Nephron (organoid): ENCODE measurements around the gene NPR3.
A peak's percentile ranks its signal among the peaks of the same experiment; 100 is the strongest.

Experiments used
- H3K27ac Mint-ChIP-seq, 3 experiments: 2 replicates each; pipeline ENCODE4 v1.8.0; 2020; ENCODE audit warnings: mixed read lengths in 3 of 3, mild to moderate bottlenecking in 2 of 3, moderate library complexity in 1 of 3
- H3K27me3 Mint-ChIP-seq: 2 replicates; pipeline ENCODE4 v1.8.0; 2021; ENCODE audit warnings: low read depth, mild to moderate bottlenecking, moderate library complexity, mixed read lengths
- H3K36me3 Mint-ChIP-seq: 2 replicates; pipeline ENCODE4 v1.8.0; 2020; ENCODE audit warnings: low read depth, mixed read lengths
- H3K4me1 Mint-ChIP-seq: 2 replicates; pipeline ENCODE4 v1.8.0; 2020; ENCODE audit warnings: mixed read lengths
- H3K4me3 Mint-ChIP-seq, 3 experiments: 2 replicates each; pipeline ENCODE4 v1.8.0; 2020; ENCODE audit warnings: mild to moderate bottlenecking in 3 of 3, mixed read lengths in 3 of 3, moderate library complexity in 2 of 3
- H3K9me3 Mint-ChIP-seq: 2 replicates; pipeline ENCODE4 v1.8.0; 2020; ENCODE audit warnings: mixed read lengths
- CTCF ChIP-seq, 3 experiments: fragments of 200-600 bp; sonication (generic); IDR thresholded peaks; one replicate each; pipeline ENCODE4 v1.5.0; 2021; ENCODE audit warnings: antibody characterized with exemption in 3 of 3; ENCODE audit not compliant: unreplicated experiment in 3 of 3

The NPR3 gene

GRCh38 chr5:32690153-32690552 lies 21.0 kb upstream of the NPR3 start:
- no peak overlapping the region for H3K27ac Mint-ChIP-seq
- H3K36me3 Mint-ChIP-seq: no peaks in the 10 kb centered on the region
- H3K9me3 Mint-ChIP-seq: peaks cover 6% of the 10 kb centered on the region
- no peak overlapping the region for H3K4me3 Mint-ChIP-seq
- peaks cover 28% of the 10 kb centered on the region for H3K4me1 Mint-ChIP-seq
- peaks cover 7% of the 10 kb centered on the region for H3K27me3 Mint-ChIP-seq
- TF ChIP-seq CTCF (IDR thresholded peaks at IDR 0.05; ENCODE audit: unreplicated experiment in 3 of 3): no peak

- Mint-ChIP-seq H3K4me3 (no peak overlapping the region), H3K27ac (no peak overlapping the region), H3K9me3 (peaks cover 6% of the 10 kb centered on the region), H3K4me1 (peaks cover 28% of the 10 kb centered on the region), H3K36me3 (no peaks in the 10 kb centered on the region), H3K27me3 (peaks cover 7% of the 10 kb centered on the region)
- TF ChIP-seq CTCF (IDR thresholded peaks at IDR 0.05; ENCODE audit: unreplicated experiment in 3 of 3): no peak
These were observed 20.5 kb upstream of the NPR3 start for GRCh38 chr5:32690666-32691065.

GRCh38 chr5:32692036-32692746 lies 18.9 kb upstream of the NPR3 start:
- H3K36me3 Mint-ChIP-seq: no peaks in the 10 kb centered on the region

GRCh38 chr5:32703957-32704356 lies 7.2 kb upstream of the NPR3 start:
- TF ChIP-seq CTCF (IDR thresholded peaks at IDR 0.05; ENCODE audit: unreplicated experiment in 3 of 3): no peak
- H3K27me3 Mint-ChIP-seq: peaks cover 36% of the 10 kb centered on the region
- peaks cover 5% of the 10 kb centered on the region for H3K4me1 Mint-ChIP-seq
- H3K4me3 Mint-ChIP-seq: no peak overlapping the region
- H3K36me3 Mint-ChIP-seq: no peaks in the 10 kb centered on the region
- peaks cover 9% of the 10 kb centered on the region for H3K9me3 Mint-ChIP-seq
- H3K27ac Mint-ChIP-seq: no peak overlapping the region

More at GRCh38 chr5:32692036-32692746, 18.9 kb upstream of the NPR3 start:
- Mint-ChIP-seq H3K9me3 (peaks cover 14% of the 10 kb centered on the region), H3K27ac (peak overlapping the region in 2 of 3 experiments; percentile 2 to 11), H3K4me1 (peaks cover 19% of the 10 kb centered on the region), H3K4me3 (no peak overlapping the region), H3K27me3 (no peaks in the 10 kb centered on the region)
- no peak for TF ChIP-seq CTCF (IDR thresholded peaks at IDR 0.05; ENCODE audit: unreplicated experiment in 3 of 3)

- peaks cover 2% of the 10 kb centered on the region for H3K9me3 Mint-ChIP-seq
- H3K27me3 Mint-ChIP-seq: peaks cover 63% of the 10 kb centered on the region
- H3K4me1 Mint-ChIP-seq: peaks cover 16% of the 10 kb centered on the region
- H3K27ac Mint-ChIP-seq: peak overlapping the region in 2 of 3 experiments; percentile 7 to 57
- TF ChIP-seq CTCF (IDR thresholded peaks at IDR 0.05; ENCODE audit: unreplicated experiment in 3 of 3): peak; percentile 43 to 64 (median 53)
- H3K4me3 Mint-ChIP-seq: peak overlapping the region; percentile 34 to 72 (median 65)
- H3K36me3 Mint-ChIP-seq: no peaks in the 10 kb centered on the region
These were observed 3.6 kb upstream of the NPR3 start for GRCh38 chr5:32707418-32707997.

DNA sequence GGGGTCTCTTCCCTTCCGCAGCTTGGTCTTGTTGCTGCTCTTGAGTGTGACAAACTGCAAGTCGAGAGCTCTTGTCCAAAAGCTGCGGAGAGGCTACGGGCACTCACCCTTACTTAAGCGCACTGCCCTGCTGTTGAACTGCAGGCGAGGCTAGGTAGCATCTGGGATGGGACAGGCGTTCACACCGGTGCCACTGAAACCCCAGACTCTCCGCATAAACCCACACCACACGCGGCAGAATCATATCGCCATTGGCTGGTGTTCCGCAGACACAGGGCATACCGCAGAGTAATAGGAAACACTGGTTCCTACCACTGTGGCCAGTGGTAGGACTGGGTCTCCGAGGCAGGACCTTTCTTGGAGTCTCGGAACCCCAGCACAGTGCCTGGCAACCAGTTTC lies 2.2 kb upstream of the NPR3 start:
- no peaks in the 10 kb centered on the region for H3K9me3 Mint-ChIP-seq
- no peak for TF ChIP-seq CTCF (IDR thresholded peaks at IDR 0.05; ENCODE audit: unreplicated experiment in 3 of 3)
- H3K4me1 Mint-ChIP-seq: peaks cover 23% of the 10 kb centered on the region
- no peak overlapping the region for H3K27ac Mint-ChIP-seq
- peak overlapping the region; percentile 66 to 79 (median 66) for H3K4me3 Mint-ChIP-seq
- H3K36me3 Mint-ChIP-seq: no peaks in the 10 kb centered on the region
- peaks cover 77% of the 10 kb centered on the region for H3K27me3 Mint-ChIP-seq
